ENCODE measurements around the gene CST9L. TPM values are rescaled to one million over a fixed set of nuclear protein-coding genes. Genes with fewer than 3 reads are reported as not detected.

CST9L gene
- total RNA-seq, 2 experiments from 2014 or later, result not detected

DNA sequence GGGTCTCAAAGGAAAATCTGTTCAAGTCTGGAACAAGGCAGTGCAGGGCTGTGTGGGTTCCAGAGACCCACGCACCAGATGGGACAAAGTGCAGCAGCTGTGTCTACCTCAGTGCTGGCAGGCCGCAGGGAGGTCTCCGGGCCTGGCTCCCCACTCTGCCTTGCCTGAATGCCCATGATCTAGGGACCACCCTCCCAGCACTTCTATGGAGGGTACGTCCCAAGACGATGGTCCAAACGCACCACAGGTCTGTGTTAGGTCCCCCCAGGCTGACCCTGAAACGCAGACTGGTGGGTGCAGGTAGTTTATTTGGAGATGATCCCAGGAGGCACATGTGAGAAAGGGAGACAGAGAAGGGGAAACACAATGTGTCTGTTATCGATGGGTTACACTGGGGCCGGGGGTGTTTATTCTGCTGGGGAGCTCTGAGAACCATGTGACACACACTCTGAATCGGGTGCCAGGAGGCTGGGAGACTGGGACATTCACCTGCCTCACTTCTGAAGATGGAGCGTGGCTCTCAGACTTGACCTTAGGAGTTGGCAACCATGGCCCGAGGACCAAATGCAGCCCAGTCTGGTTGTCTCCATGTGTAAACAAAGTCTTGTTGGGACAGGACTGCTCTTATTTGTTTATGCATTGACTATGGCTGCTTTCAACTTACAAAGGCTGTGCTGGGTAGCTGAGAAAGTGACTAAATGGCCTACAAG is 21.7 kb downstream of the CST9L start:
- Histone ChIP-seq H3K27me3 (ENCODE audit: control insufficient read depth in 1 of 2, insufficient read depth in 2 of 2, low read length in 2 of 2) (peaks cover 0 to 3% of the 10 kb centered on the region in 2 experiments), H3K4me1 (ENCODE audit: insufficient read depth, low read length) (no peaks in the 10 kb centered on the region), H3K9me3 (ENCODE audit: control insufficient read depth in 1 of 2, insufficient read depth in 1 of 2, low read length in 2 of 2) (no peaks in the 10 kb centered on the region), H3K36me3 (ENCODE audit: insufficient read depth, low read length) (no peaks in the 10 kb centered on the region), H3K27ac (ENCODE audit: low read depth in 1 of 2, low read length in 2 of 2) (no peak overlapping the region), H3K4me3 (ENCODE audit: low read length) (no peak overlapping the region)
- Mint-ChIP-seq H3K27me3 (peaks cover 11% of the 10 kb centered on the region), H3K4me1 (ENCODE audit: low read depth) (no peaks in the 10 kb centered on the region), H3K9me3 (no peaks in the 10 kb centered on the region), H3K4me3 (no peak overlapping the region), H3K36me3 (ENCODE audit: low read depth) (no peaks in the 10 kb centered on the region), H3K27ac (no peak overlapping the region)
- DNase-seq, result no peak
- ChIA-PET CTCF (no interaction called here), POLR2A (no interaction called here)
- intact Hi-C loops (cut with DNase I, micrococcal nuclease), result no loop called here
- ATAC-seq (ENCODE audit: poor library complexity), result no peak
- TF ChIP-seq, protein P1, sequence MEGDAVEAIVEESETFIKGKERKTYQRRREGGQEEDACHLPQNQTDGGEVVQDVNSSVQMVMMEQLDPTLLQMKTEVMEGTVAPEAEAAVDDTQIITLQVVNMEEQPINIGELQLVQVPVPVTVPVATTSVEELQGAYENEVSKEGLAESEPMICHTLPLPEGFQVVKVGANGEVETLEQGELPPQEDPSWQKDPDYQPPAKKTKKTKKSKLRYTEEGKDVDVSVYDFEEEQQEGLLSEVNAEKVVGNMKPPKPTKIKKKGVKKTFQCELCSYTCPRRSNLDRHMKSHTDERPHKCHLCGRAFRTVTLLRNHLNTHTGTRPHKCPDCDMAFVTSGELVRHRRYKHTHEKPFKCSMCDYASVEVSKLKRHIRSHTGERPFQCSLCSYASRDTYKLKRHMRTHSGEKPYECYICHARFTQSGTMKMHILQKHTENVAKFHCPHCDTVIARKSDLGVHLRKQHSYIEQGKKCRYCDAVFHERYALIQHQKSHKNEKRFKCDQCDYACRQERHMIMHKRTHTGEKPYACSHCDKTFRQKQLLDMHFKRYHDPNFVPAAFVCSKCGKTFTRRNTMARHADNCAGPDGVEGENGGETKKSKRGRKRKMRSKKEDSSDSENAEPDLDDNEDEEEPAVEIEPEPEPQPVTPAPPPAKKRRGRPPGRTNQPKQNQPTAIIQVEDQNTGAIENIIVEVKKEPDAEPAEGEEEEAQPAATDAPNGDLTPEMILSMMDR (IDR thresholded peaks at IDR 0.05), result no peak

DNA sequence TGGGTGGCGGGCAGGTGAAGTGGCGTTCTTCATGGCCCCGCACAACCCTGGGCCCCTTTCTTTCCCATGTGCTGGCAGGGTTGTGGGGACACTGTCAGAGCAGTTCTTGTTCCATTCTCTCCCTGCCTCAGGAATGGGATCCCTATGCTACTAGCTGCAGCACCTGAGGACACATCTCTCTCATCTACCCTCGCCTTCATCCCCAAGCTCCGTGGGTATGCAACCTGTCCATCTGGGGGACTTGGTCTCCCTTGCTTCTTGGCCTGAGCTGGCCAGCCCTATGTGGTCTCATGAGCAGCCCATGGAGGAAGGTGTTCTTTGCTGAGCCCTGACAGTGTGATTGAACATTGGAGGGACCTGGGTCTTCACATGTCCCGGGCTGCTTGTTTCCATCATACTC is 24.2 kb downstream of the CST9L start:
- TF ChIP-seq, protein P1 (IDR thresholded peaks at IDR 0.05), result no peak
- DNase-seq, result no peak
- CTCF ChIA-PET, result no interaction called here
- Histone ChIP-seq H3K36me3 (ENCODE audit: insufficient read depth, low read length) (no peaks in the 10 kb centered on the region), H3K4me1 (ENCODE audit: insufficient read depth, low read length) (no peaks in the 10 kb centered on the region), H3K27ac (ENCODE audit: low read depth in 1 of 2, low read length in 2 of 2) (no peak overlapping the region), H3K27me3 (ENCODE audit: control insufficient read depth in 1 of 2, insufficient read depth in 2 of 2, low read length in 2 of 2) (peaks cover 0 to 4% of the 10 kb centered on the region in 2 experiments), H3K9me3 (ENCODE audit: control insufficient read depth in 1 of 2, insufficient read depth in 1 of 2, low read length in 2 of 2) (peaks cover 0 to 4% of the 10 kb centered on the region in 2 experiments), H3K4me3 (ENCODE audit: low read length) (no peak overlapping the region)
- Mint-ChIP-seq H3K4me1 (ENCODE audit: low read depth) (no peaks in the 10 kb centered on the region), H3K27me3 (peaks cover 24% of the 10 kb centered on the region), H3K36me3 (ENCODE audit: low read depth) (no peaks in the 10 kb centered on the region), H3K9me3 (no peaks in the 10 kb centered on the region), H3K4me3 (no peak overlapping the region), H3K27ac (no peak overlapping the region)
- POLR2A ChIA-PET, result no interaction called here
- ATAC-seq (ENCODE audit: poor library complexity), result no peak
- intact Hi-C loops (cut with DNase I, micrococcal nuclease), result no loop called here

DNA sequence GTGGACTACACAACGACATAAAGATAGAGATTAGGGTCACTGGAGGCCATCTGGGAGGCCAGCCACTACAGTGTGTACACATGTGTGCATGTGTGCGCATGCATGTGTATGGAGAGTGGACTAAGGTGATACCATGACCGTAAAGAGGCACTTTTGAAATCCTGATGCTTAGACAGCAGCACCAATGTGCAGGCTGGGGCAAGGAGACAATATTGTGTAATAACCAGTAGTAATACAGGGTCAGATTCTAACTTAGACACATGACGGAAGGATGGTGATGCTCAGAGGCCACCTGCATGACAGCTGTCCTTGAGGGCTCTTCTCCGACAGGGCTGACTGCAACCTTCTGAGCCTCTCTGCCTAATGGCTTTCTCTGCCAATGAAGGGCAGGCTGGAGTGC is 25.5 kb downstream of the CST9L start:
- Histone ChIP-seq H3K4me3 (ENCODE audit: low read length) (no peak overlapping the region), H3K4me1 (ENCODE audit: insufficient read depth, low read length) (no peaks in the 10 kb centered on the region), H3K36me3 (ENCODE audit: insufficient read depth, low read length) (no peaks in the 10 kb centered on the region), H3K27ac (ENCODE audit: low read depth in 1 of 2, low read length in 2 of 2) (no peak overlapping the region), H3K9me3 (ENCODE audit: control insufficient read depth in 1 of 2, insufficient read depth in 1 of 2, low read length in 2 of 2) (peaks cover 0 to 5% of the 10 kb centered on the region in 2 experiments), H3K27me3 (ENCODE audit: control insufficient read depth in 1 of 2, insufficient read depth in 2 of 2, low read length in 2 of 2) (peaks cover 0 to 6% of the 10 kb centered on the region in 2 experiments)
- DNase-seq, result no peak
- H3K4me3 Mint-ChIP-seq, result no peak overlapping the region
- no peaks in the 10 kb centered on the region for H3K36me3 Mint-ChIP-seq (ENCODE audit: low read depth)
- POLR2A ChIA-PET, result no interaction called here
- intact Hi-C loops (cut with DNase I, micrococcal nuclease), result no loop called here
- CTCF ChIA-PET, result no interaction called here
- no peak overlapping the region for H3K27ac Mint-ChIP-seq
- no peaks in the 10 kb centered on the region for H3K4me1 Mint-ChIP-seq (ENCODE audit: low read depth)
- H3K9me3 Mint-ChIP-seq, result no peaks in the 10 kb centered on the region
- ATAC-seq (ENCODE audit: poor library complexity), result no peak
- TF ChIP-seq, protein P1 (IDR thresholded peaks at IDR 0.05), result no peak
- peaks cover 26% of the 10 kb centered on the region for H3K27me3 Mint-ChIP-seq

Data from CD4-positive, alpha-beta T cell (primary cell).